K562 (cell line): ENCODE data around the gene FAM193A. TPM values are rescaled to one million over a fixed set of nuclear protein-coding genes. Genes with fewer than 3 reads are reported as not detected.
A peak's percentile ranks its signal among the peaks of the same experiment; 100 is the strongest.

Source experiments
- ADNP ChIP-seq: fragments of 200-800 bp; sonication (Bioruptor generic); IDR thresholded peaks from 2 replicates; pipeline ENCODE4 v1.6.1; 2016; ENCODE audit warnings: missing genetic modification characterization, missing compliant biosample characterization
- CHCHD3 ChIP-seq: fragments of 250-450 bp; sonication (Bioruptor Pico); IDR thresholded peaks from 2 replicates; pipeline ENCODE4 v2.1.2; 2022; ENCODE audit warnings: mild to moderate bottlenecking
- ELK1 ChIP-seq: sonication (generic); formaldehyde crosslinking; IDR thresholded peaks from 2 replicates; pipeline ENCODE4 v1.8.1; 2022; ENCODE audit warnings: missing genetic modification reagents
- FOXP1 ChIP-seq: sonication (generic); formaldehyde crosslinking; IDR thresholded peaks from 2 replicates; pipeline ENCODE4 v1.8.0; 2022; ENCODE audit warnings: mild to moderate bottlenecking, missing genetic modification reagents
- GATAD2A ChIP-seq: fragments of 450-650 bp; IDR thresholded peaks from 2 replicates; pipeline ENCODE4 v1.6.1; 2017
- KAT8 ChIP-seq: fragments of 450-650 bp; IDR thresholded peaks from 2 replicates; pipeline ENCODE4 v1.6.1; 2016; ENCODE audit warnings: low read depth, mild to moderate bottlenecking
- MEIS2 ChIP-seq: fragments of 450-650 bp; IDR thresholded peaks from 2 replicates; pipeline ENCODE4 v1.6.1; 2014; ENCODE audit warnings: mild to moderate bottlenecking; ENCODE audit not compliant: partially characterized antibody
- NELFE ChIP-seq: IDR thresholded peaks from 2 replicates; pipeline ENCODE4 v1.6.1; 2011; ENCODE audit warnings: mild to moderate bottlenecking; ENCODE audit not compliant: insufficient read depth, insufficient read length
- NFRKB ChIP-seq: fragments of 450-650 bp; IDR thresholded peaks from 2 replicates; pipeline ENCODE4 v1.6.1; 2016; ENCODE audit warnings: low read depth
- RFX1 ChIP-seq: fragments of 450-650 bp; IDR thresholded peaks from 2 replicates; pipeline ENCODE4 v1.6.1; 2016; ENCODE audit warnings: mild to moderate bottlenecking, moderate library complexity
- RFX7 ChIP-seq: fragments of 250-450 bp; sonication (Bioruptor Pico); IDR thresholded peaks from 2 replicates; pipeline ENCODE4 v1.5.1; 2021; ENCODE audit warnings: mild to moderate bottlenecking
- SIN3A ChIP-seq, 2 experiments: fragments of 150-350 bp in 1 of 2; IDR thresholded peaks; 2 replicates each; pipeline ENCODE4 v1.6.1; 2011 to 2016; ENCODE audit warnings: borderline replicate concordance in 2 of 2, low read depth in 2 of 2, low read length in 2 of 2, mild to moderate bottlenecking in 2 of 2, moderate library complexity in 2 of 2; ENCODE audit not compliant: control insufficient read depth in 1 of 2
- SMAD2 ChIP-seq: fragments of 150-350 bp; IDR thresholded peaks from 2 replicates; pipeline ENCODE4 v1.6.1; 2014; ENCODE audit warnings: low read depth, mild to moderate bottlenecking, low read length
- SRSF7 ChIP-seq: fragments of 200-400 bp; formaldehyde crosslinking; optimal IDR thresholded peaks from 2 replicates; pipeline ENCODE3; 2017; ENCODE audit warnings: mild to moderate bottlenecking, low read depth, low read length
- ZBTB7A ChIP-seq: IDR thresholded peaks from 2 replicates; pipeline ENCODE4 v1.6.1; 2011; ENCODE audit warnings: low read depth, mild to moderate bottlenecking, low read length, moderate library complexity, borderline replicate concordance; ENCODE audit not compliant: control insufficient read depth
- ZNF140 ChIP-seq: fragments of 250-450 bp; sonication (Bioruptor Pico); IDR thresholded peaks from 2 replicates; pipeline ENCODE4 v1.8.0; 2021; ENCODE audit warnings: moderate library complexity, mild to moderate bottlenecking, inconsistent platforms
- ZNF282 ChIP-seq: sonication (generic); formaldehyde crosslinking; IDR thresholded peaks from 2 replicates; pipeline ENCODE4 v1.8.1; 2023; ENCODE audit warnings: missing genetic modification reagents
- ZNF445 ChIP-seq: fragments of 250-450 bp; sonication (Bioruptor Pico); IDR thresholded peaks from 2 replicates; pipeline ENCODE4 v1.4.0; 2020; ENCODE audit warnings: low read depth, mild to moderate bottlenecking, moderate library complexity
- ZZZ3 ChIP-seq: fragments of 450-650 bp; IDR thresholded peaks from 2 replicates; pipeline ENCODE4 v1.6.1; 2016; ENCODE audit warnings: antibody characterized with exemption, mild to moderate bottlenecking, moderate library complexity
- polyA plus RNA-seq, 8 experiments: library from polyadenylated mRNA; depleted of rRNA in 4 of 8; stranded (reverse) in 5 of 8; unstranded in 3 of 8; fragments of >200 nt; fragmentation: Nextera tagmentation in 2 of 8; fragmentation: Illumina TruSeq in 1 of 8; extraction: Ambion mirVana in 2 of 8; extraction: Trizol in 1 of 8; gene quantifications; 2 replicates each; pipeline versions ENCODE4 v1.2.1 to v1.2.3, GENCODE V29; 2011 to 2014; ENCODE audit warnings: inconsistent platforms in 1 of 8, missing spikeins in 1 of 8
- total RNA-seq, 7 experiments: library from RNA; depleted of rRNA in 6 of 7; stranded (reverse); fragments of >200 nt in 6 of 7; fragmentation: Illumina TruSeq in 2 of 7; extraction: Trizol in 2 of 7; gene quantifications; 2 replicates each; pipeline versions ENCODE4 v1.2.1 to v1.2.3, GENCODE V29; 2011 to 2021; ENCODE audit warnings: low replicate concordance in 1 of 7
- TF ChIP-seq, protein P1 (sequence below): fragments of 200-400 bp; formaldehyde crosslinking; IDR thresholded peaks from 2 replicates; pipeline ENCODE4 v1.6.1; 2017; ENCODE audit warnings: mild to moderate bottlenecking, low read depth, low read length, moderate library complexity
- TF ChIP-seq, protein P2 (sequence below): fragments of 250-450 bp; sonication (Bioruptor Pico); IDR thresholded peaks from 2 replicates; pipeline ENCODE4 v1.4.0; 2020; ENCODE audit warnings: borderline replicate concordance
- TF ChIP-seq, protein P3 (sequence below): sonication (generic); formaldehyde crosslinking; IDR thresholded peaks from 2 replicates; pipeline ENCODE4 v1.8.0; 2022; ENCODE audit warnings: missing genetic modification reagents, mild to moderate bottlenecking, moderate library complexity, borderline replicate concordance

The FAM193A gene
- total and polyA plus RNA-seq, 9 of the 15 experiments (the other 6 are each of a cell fraction or from before 2014, with no cell fraction given) = 0.46 to 24.6 (median 9.6) TPM

- no peak; the same call in 1 of the 2 replicates for TF ChIP-seq ZBTB7A
- TF ChIP-seq GATAD2A = no peak
- no peak for TF ChIP-seq RFX1
- TF ChIP-seq MEIS2 = peak; percentile 34
- no peak for TF ChIP-seq ZNF140
- no peak for TF ChIP-seq ZZZ3
- TF ChIP-seq ELK1 (CRISPR knock-in tag) = no peak
- no peak for TF ChIP-seq SIN3A (IDR thresholded peaks at IDR 0.05; ENCODE audit: borderline replicate concordance in 2 of 2, control insufficient read depth in 1 of 2, low read depth in 2 of 2, low read length in 2 of 2)
- no peak for TF ChIP-seq CHCHD3 (CRISPR knock-in tag)
- no peak for TF ChIP-seq ZNF282 (CRISPR knock-in tag)
- TF ChIP-seq, protein P1, sequence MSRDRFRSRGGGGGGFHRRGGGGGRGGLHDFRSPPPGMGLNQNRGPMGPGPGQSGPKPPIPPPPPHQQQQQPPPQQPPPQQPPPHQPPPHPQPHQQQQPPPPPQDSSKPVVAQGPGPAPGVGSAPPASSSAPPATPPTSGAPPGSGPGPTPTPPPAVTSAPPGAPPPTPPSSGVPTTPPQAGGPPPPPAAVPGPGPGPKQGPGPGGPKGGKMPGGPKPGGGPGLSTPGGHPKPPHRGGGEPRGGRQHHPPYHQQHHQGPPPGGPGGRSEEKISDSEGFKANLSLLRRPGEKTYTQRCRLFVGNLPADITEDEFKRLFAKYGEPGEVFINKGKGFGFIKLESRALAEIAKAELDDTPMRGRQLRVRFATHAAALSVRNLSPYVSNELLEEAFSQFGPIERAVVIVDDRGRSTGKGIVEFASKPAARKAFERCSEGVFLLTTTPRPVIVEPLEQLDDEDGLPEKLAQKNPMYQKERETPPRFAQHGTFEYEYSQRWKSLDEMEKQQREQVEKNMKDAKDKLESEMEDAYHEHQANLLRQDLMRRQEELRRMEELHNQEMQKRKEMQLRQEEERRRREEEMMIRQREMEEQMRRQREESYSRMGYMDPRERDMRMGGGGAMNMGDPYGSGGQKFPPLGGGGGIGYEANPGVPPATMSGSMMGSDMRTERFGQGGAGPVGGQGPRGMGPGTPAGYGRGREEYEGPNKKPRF = no peak
- TF ChIP-seq, protein P2, sequence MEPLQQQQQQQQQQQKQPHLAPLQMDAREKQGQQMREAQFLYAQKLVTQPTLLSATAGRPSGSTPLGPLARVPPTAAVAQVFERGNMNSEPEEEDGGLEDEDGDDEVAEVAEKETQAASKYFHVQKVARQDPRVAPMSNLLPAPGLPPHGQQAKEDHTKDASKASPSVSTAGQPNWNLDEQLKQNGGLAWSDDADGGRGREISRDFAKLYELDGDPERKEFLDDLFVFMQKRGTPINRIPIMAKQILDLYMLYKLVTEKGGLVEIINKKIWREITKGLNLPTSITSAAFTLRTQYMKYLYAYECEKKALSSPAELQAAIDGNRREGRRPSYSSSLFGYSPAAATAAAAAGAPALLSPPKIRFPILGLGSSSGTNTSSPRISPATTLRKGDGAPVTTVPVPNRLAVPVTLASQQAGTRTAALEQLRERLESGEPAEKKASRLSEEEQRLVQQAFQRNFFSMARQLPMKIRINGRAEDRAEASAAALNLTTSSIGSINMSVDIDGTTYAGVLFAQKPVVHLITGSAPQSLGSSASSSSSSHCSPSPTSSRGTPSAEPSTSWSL (CRISPR knock-in tag) = no peak
- TF ChIP-seq NELFE = no peak
- no peak for TF ChIP-seq NFRKB
- TF ChIP-seq FOXP1 (CRISPR knock-in tag) = no peak
- no peak for TF ChIP-seq ZNF445 (CRISPR knock-in tag)
- no peak for TF ChIP-seq ADNP
- TF ChIP-seq, protein P3, sequence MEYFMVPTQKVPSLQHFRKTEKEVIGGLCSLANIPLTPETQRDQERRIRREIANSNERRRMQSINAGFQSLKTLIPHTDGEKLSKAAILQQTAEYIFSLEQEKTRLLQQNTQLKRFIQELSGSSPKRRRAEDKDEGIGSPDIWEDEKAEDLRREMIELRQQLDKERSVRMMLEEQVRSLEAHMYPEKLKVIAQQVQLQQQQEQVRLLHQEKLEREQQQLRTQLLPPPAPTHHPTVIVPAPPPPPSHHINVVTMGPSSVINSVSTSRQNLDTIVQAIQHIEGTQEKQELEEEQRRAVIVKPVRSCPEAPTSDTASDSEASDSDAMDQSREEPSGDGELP = peak; percentile 91
- TF ChIP-seq SMAD2 = no peak
- no peak for TF ChIP-seq RFX7 (CRISPR knock-in tag)
- no peak for TF ChIP-seq KAT8
- TF ChIP-seq SRSF7 = no peak
Observed at GRCh38 chr4:2536193-2537010, at the start of gene FAM193A (continued).
